HG02938 (cell line): ENCODE data around the gene ALKBH2.

Experiments
- ATAC-seq: cut with Tn5 transposase; IDR thresholded peaks from one replicate; pipeline ENCODE4 v1.9.1; 2021; ENCODE audit warnings: mild to moderate bottlenecking, moderate library complexity; ENCODE audit not compliant: unreplicated experiment

The ALKBH2 gene

DNA sequence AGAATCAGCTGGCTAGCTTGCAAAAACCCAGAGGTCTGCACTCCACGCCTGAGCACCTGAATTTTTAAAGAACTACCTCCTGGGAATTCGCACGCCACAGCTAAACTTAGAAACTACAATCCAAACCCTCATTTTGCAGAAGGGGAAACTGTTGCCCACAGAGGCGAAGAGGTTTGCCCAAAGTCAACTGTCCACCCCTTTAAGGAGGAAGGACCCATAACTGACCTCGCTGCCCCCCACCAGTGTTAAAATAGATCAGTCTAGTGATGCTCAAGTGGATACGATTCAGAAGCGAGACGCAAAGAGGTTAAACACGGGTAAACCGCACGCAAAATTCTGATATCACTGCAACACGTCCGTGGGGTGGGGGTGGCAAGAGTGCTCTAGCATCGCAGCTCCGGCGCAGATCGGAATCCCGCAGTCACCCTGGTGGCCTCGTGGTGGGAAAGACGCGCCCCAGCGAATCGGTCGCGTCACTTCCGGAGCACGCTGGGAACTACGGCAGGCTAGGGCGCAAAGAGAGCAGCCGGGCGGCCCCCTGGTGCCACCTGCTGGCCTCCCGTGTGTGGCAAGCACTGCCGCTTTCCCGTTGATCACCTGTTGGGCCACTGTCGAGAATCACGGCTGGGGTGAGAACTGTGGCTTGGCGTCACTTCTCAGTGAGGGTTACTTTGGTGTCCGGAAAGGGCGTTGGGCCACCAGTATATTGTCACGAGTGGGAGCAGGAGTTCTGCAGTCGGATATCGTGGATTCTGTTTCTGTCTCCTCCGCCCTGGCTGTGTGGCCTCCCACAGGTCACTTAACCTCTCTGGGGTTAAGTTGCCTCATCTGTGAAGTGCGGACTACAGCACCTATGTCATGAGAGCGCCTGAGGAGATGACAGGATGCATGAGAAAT is at the start of gene ALKBH2:
TSS of gene ALKBH2 (minus strand) at position 451 of the 897 bp plus-strand sequence. CDS start 686 bp downstream, outside the sequence.
- ATAC-seq = peak; percentile 61

DNA sequence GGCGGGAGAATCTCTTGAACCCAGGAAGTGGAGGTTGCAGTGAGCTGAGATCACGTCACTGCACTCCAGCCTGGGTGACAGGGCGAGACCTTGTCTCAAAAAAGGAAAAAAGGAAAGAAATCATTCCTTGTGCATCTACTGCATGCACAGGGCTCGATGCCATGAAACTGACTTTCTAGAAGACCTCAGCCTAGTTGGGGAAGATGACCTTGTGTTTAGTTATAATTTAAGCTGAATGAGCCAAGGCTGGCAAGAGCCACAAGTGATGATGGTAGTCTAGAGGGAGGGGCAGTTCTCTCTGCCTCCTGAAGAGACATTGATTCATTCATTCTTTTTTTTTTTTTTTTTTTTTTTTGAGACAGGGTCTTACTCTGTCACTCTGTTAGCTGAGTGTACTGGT is 47.3 kb upstream of the ALKBH2 start:
- ATAC-seq = no peak

DNA sequence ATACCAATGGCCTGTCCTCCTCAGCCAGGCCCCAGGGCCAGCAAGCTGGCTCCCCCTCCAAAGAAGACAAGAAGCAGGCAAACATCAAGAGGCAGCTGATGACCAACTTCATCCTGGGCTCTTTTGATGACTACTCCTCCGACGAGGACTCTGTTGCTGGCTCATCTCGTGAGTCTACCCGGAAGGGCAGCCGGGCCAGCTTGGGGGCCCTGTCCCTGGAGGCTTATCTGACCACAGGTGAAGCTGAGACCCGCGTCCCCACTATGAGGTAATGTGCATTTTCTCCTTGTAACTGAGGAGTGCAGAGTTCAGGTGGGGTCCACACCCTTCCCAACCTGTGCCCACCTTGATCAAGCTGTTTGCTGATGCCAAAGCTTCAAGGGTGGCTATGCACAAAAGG is 46.5 kb upstream of the ALKBH2 start:
- ATAC-seq = no peak

DNA sequence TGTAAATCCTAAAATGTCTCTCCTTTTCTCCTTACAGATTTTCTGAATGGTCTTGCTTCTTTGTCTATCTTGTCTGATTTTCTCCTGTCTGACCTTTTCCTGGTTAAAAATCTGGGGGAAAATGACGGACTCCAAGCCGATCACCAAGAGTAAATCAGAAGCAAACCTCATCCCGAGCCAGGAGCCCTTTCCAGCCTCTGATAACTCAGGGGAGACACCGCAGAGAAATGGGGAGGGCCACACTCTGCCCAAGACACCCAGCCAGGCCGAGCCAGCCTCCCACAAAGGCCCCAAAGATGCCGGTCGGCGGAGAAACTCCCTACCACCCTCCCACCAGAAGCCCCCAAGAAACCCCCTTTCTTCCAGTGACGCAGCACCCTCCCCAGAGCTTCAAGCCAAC is 46.1 kb upstream of the ALKBH2 start:
- ATAC-seq = no peak

DNA sequence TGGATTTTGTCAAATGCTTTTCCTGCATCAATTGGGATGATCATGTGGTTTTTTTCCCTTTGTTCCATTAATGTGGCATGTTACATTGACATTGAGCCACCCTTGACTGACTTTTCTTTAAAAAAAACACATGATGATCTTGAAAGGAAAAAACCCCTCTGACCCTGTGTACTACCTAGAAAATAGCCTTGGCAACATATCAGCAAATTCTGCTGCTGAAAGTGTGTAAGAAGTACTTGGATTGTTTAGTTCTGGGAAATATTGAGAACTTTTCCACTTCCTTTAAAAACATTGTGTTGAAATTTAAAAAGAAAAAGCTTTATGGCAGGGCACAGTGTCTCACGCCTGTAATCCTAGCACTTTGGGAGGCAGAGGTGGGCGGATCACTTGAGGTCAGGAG is 43.8 kb upstream of the ALKBH2 start:
- no peak for ATAC-seq

DNA sequence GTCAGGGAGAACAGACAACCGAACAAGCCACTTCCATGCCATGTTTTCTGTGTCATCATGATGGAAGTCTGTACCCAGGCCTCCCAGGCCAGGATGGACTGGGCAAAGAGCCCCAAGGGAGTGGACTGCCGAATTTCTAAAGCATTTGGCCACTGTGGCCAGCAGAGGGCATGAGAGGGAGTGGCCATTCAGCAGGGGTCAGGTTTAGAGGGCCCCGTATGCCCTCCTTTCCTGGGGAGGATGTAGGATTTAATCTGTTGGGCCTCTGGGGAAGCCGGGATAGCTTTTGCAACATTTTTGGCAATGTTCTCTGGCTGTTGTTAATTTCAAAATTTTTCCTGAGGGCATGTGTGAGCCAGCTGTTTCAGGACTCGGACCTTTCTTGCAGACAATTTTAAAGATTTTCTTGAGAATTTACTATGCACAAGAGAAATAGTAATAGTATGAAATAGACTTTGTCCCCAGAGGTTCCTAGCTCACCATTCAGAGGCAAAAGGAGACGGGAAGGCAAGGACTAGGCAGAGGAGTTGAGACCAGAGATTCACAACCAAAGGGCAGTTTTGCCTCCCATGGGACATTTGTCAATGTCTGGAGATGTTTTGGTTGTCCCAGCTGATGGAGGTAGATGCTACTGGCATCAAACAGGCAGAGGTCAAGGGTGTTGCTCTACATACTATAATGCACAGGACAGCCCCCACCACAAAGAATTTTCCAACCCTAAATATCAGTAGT is 41.1 kb upstream of the ALKBH2 start:
- no peak for ATAC-seq

DNA sequence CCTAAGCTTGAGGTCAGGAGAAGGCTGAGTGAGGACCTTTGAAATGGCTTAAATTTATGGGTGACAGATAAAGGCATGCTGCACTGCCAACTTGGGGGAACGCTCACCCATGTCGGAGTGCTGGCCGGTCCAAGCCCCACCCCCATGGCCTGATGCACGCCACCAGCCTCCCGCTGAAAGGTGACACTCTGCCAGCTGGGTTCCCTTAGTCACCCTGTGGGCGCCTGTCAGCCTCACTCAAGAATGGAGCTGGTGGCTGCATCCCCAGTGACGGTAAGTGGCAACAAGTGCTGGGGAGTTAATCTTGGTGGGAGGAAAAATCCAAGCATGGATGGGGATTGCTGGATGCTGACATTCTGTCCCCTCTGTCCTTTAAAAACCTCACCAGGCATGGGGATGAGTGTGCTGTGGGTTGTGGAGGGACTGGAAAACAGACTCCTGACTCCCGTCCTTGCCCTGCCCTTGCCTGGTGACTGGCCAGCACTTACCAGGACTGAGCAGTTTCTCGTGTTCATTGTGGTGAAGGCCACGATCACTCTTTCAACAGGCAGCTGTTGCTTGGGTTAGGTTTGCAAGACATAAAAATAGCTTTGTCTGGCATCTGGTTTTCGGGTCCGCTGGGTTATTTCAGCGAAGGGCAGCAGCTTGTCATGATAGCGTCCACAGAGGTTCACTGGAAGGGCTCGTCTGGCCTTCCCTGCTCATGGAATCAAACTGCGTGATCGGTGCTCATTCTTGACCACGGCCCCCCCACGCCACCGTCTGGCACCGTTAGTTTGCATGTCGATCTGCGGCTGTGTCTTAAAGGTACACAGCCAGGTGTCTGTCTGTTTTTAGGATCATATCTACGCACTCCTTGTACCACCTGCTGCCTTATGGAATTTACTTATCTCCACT is 38.1 kb upstream of the ALKBH2 start:
- ATAC-seq = no peak

DNA sequence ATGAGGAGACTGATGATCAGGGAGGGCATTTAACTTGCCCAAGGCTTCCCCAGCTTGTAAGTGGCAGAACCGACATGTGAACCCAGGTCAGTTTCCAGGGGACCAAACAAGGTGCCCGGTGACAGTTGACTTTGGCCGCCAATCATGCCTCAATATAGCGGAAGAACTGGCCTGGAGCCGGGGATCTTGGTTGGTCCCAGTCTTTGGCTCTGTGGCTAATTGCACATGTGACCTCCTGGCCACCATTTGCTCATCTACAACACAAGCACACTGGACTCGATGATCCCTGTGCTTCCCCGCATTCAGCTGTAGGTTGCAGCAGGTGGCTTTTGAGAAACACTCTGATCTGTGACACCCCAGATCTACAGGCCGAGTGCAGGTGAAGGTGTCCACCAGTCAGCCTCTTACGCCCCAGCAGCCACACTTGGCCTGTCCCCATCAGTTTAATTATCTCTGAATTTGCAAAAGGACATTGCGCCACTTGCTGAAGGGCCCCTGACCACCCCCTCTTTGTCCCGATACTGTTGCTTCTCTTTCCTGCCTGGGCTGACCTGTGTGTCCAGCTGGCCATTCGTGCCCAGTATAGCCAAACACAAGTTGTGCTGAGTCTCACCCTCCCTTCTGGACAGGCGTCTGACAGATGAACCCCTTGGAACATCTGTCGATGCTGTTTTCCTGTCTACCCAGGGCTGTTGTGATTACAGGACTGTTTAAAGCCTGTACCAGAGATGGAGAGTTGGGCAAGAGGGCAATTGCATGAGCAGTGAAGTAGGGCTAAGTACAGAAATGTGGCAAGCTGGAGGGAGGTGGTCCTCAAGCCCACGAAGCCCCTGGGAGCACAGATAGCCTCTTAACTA is 37.3 kb upstream of the ALKBH2 start:
- ATAC-seq = no peak

DNA sequence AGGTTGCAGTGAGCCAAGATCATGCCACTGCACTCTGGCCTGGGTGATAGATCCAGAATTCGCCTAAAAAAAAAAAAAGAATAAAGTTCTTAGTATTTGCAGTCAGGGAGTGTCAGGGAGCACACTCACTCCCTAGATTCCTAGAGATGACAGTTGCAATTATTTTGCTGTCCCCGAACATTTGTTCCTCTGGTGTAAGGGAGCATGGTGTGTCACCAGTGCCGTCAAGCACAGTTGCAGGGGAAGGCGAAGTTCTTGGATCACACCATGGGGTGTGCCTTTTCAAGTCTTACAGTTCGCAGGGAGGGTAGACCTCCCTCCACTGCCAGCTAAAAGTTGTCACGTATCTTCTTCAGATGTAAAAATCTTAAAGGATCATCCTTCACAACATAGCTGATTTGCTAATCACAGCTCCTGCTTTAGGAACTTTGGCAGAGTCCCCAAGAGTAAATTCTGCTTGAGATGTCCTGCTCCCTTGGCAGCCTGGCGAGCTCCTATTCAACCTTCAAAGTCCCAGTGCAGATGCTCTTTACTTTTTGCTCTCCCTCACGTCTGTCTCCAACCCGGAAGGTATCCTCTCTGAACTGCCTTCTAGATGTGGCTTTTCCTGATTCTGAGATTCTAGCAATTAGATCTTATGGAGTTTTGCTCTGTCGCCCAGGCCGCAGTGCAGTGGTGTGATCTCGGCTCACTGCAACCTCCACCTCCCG is 34.4 kb upstream of the ALKBH2 start:
- ATAC-seq = no peak

DNA sequence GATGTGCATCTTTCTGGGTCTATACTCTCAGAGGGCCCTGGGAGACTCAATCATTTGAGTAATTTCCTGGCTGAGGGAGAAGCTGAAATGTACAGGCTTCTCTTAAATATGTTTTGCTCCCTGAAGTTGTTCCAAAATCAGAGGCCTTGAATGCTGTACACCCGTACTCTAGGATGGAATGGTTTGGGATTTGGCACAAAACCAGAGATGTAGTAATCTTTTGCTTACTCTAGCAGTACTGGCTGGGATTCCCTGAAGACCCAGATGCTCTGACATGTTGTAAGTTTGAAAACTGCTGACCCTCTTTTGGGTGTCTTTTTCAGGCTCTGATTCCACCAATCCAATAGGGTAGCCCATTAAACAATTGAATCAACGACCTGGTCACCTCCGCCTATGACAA is 33.5 kb upstream of the ALKBH2 start:
- no peak for ATAC-seq

DNA sequence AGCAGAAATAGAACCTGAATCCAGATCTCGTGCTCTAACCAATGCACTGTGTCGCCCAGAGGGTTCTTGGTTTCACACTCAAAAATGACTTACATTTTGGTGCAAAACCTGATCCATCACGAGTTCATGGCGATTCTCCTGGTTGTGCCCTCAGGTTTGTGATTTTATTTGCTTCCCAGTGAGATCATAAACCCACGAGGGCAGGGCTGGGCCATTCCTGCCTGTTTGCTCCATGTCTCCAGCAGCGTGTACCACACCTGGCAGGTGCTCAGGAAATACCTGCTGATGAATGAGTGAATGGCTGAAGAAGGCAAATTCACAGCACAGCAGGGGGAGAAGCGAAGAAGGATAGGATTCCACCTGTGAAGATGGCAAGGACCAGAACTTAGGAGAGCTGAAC is 32.5 kb upstream of the ALKBH2 start:
- no peak for ATAC-seq

DNA sequence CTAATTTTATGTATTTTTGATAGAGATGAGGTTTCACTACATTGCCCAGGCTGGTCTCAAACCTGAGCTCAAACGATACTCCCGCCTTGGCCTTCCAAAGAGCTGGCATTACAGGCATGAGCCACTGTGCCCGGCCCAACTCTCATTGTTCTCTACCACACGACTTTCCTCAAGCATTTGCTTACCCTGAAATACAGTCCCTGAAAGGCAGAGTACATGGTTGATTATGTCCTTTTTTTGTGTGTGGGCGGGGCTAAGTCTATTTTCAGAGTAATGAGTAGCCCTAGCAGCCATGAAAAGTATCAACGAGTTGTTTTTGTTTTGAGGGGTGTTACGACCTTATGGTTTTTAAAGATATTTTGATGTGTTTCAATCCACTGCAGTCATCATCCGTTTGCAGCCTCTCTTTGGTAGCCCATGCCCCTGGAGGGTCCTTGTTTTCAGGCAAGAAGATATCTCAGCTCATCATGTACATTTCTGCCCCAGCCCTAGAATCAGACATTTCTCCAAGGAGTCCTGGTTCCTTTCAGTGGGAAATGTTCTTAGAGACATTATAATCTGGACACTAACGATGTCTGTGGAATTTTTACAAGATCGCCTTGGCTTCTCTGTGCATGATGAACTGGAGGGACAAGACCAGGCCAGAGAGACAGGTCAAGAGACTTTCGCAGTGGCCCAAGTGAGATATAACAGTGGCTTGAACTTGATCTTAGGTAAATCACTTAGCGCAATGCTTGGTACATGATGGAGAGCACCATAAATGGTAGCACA is 31.8 kb upstream of the ALKBH2 start:
- no peak for ATAC-seq

DNA sequence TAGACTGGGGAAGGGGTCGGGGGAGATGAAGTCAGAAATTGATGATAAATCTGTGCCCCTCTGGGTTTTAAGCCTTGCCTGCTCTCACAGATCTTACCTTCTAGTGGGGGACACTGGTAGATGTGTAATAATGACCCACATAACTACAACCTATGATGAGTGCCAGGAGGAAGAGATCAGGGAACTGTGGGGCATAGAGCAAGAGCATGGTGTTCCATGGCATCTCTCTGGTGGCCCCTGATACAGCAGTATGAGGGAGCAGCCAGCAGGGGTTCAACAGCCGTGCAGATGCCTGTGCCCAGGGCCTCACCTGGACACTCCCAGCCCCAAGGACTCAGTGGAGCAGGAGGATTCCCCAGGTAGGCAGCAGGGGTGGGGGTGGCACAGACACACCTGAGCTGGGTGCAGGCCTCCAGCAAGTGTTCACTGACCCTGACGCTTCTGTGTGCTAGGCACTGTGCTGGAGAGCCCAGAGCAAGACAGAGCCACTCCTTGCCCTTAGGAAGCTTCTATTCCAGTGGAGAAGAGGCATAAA is 28.1 kb upstream of the ALKBH2 start:
- ATAC-seq = no peak

DNA sequence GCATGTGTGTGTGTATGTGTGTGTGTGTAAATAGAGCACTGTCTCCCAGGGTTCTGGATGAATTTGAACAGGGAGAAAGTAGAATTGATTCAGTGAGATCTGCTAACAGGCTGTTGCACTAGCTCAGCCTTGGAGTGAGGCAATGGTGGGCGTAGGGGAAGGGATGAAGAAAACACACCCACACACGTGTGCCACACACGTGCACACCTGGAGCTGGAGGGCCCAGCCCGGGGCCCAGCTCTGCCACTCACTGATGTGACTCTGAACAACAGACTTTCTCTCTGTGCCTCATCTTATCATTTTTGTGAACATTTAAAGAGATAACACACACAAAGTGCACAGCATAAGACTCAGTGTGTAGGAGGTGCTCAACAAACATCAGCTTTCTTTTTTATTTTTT is 27.3 kb upstream of the ALKBH2 start:
- ATAC-seq = no peak

DNA sequence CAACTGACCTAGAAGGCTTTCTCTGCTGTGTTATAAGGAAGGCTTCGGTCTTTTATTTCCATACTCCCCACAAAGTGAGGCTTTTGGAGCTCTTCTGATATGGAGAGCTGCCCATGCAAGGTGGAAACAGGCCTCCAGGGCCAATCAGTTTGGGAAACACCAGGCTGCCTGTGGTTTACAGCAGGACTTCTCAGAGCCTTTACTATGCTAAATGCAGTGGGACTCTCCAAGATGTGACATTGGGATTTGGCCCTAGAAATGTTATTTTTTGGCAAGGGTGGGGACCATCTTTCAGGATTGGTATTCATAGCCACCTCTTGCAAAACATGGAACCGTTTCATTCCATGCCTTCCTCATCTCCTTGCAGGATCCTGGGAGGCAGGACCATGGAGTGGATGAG is 26.8 kb upstream of the ALKBH2 start:
- ATAC-seq = no peak

DNA sequence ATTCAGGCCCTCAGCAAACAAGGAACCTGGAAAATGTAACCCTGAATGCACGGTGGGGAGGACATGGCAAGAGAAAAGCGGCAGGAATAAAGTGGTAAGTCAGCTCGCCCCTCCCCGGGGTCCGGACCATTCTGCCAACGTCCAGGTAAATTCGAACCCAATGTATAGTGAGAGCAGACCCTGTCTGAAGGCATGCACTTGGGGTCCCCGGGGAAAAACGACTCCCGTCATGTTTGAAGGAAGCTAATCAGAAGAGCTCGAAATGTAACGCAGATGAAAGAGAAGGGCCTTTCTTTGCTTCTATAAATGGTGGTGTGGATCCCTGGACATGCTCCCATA is 23.3 kb upstream of the ALKBH2 start:
- no peak for ATAC-seq

DNA sequence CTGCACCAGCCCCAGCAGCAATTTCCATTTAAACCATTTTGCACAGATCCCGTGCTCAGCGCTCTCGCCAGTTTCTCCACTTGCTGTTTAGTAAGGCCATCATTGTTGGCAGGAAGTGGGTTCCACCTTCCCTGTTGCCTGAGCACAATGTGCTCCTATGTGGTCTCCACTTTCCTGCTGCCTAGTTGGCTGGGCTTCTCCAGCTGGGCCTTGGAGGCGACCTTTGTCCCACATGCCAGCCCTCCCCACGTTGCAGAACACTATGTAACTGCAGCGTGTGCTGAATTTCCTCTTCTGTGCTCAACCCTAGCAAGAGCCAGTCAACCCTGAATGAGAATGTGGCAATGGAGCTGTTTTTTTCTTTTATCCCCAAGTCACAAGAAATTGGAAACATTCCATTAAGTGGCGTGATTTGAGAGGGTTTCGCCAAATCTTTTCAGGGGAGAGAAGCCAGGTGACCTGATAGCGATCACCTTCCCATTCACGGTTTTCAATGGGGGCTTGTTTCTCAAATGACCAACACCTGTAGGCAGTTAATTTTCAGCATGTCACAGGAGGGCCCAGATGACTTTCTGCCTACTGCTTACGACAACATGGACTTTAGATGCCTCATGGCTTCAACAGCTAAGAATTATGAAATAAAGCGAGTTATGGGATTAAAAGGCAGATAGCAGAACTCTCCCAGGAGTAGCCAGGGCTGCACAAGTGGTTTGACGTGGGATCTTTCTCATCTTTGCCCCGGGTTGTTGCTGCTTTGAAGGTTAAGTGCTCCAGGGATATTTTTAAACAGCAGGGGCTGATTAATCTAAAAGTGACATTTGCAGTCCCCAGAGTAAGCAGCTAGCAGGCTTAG is 22.7 kb upstream of the ALKBH2 start, which contains the start of gene ACACB:
TSS of gene ACACB (plus strand) at position 830 of the 853 bp plus-strand sequence. CDS start 22,819 bp downstream, outside the sequence.
- ATAC-seq = no peak

DNA sequence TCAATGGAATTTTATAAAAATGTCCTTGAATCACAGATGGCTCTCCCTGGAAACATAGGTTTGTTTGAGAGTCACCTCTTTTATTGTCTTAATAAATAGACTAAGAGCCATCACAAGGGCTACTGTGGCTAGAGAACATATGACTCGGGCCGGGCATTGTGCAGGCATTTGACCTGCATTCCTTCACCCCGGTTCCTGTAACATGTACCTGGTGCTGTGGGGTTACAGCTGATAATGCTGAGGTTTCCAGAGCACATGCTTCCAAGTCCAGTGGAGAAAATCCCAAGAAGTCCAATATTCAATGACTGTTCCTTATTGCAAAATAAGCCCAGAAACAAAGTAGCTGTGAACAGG is 22.1 kb upstream of the ALKBH2 start:
- no peak for ATAC-seq
